Thyroid gland (tissue), 4 donors: ENCODE measurements around the gene FRMD4B.

Source experiments
- CTCF ChIP-seq, 6 experiments: fragments of 200-600 bp in 3 of 6; fragments of 450-650 bp in 3 of 6; sonication (generic) in 3 of 6; IDR thresholded peaks; one replicate each; pipeline ENCODE4 v1.5.1; 2016 to 2019; ENCODE audit warnings: antibody characterized with exemption in 6 of 6, mild to moderate bottlenecking in 2 of 6, inconsistent platforms in 1 of 6, moderate library complexity in 1 of 6
- POLR2A ChIP-seq, 2 donors: fragments of 450-650 bp; IDR thresholded peaks; one replicate each; pipeline ENCODE4 v1.6.1; 2017; ENCODE audit warnings: antibody characterized with exemption in 2 of 2, mild to moderate bottlenecking in 2 of 2, moderate library complexity in 1 of 2

DNA sequence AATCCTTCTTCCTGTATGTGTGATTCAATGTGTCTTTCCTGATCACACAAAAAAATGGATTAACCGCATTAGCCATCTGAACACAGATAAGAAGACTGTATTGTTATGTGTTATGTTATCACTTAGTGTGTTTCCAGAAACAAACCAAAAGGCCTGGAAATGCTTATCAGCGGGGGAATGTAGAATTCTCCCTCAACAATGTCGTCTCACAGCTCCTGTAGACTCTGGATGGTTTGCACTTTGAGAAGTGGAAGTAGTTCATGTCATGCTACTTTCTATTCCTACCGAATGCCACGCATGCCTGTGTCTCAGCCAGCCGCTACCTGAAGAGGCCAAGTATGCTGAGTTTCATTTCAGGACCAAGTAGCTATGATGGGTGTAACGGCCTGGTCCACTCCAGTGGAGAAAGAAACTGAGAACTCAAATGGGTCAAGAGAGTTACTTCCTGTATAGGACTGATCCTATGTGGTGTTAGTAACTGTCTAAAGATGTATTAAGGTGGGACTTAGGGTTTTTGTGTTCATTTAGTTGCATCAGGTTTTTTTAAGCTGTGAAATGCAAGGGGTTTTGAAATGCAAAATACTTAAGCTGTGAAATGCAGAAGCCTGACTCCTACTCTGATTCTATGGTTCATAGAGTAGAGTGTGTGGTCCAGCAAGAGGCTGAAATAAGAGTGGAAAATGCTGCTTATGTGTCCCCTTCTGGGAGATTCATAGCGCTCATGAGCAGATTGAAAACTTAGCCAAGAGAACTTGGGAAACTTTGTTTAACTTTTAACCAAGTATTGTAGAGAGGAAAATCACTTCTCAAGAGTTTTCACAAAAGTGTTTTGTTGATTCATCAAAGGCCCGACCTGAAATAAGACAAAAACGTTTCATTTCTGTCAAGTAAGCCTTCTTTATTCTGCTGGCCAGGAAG lies 145.0 kb downstream of the FRMD4B start:
- TF ChIP-seq CTCF (IDR thresholded peaks at IDR 0.05) (no peak), POLR2A (IDR thresholded peaks at IDR 0.05) (peak in 1 of 2 donors; percentile 34)
